ENCODE results near the gene GPR4. TPM values are rescaled to one million over a fixed set of nuclear protein-coding genes. Genes with fewer than 3 reads are reported as not detected.

Gene GPR4
- total RNA-seq, 1 experiment from 2014 or later: 0.23 TPM

GRCh38 chr19:45564131-45564780 is 37.8 kb downstream of the GPR4 start:
- no TSS peak for BruUV-seq (replicated peaks)
- intact Hi-C loops (cut with micrococcal nuclease; ENCODE audit: unreplicated experiment): no loop called here
- Histone ChIP-seq H3K4me1 (ENCODE audit: control insufficient read depth, insufficient read depth, low read length) (peaks cover 6% of the 10 kb centered on the region; the same call in 1 of the 2 replicates), H3K27me3 (ENCODE audit: control insufficient read depth, insufficient read depth, low read length) (no peaks in the 10 kb centered on the region), H3K4me3 (ENCODE audit: low read depth in 2 of 2, low read length in 2 of 2) (no peak overlapping the region), H3K27ac (ENCODE audit: low read length) (no peak overlapping the region), H3K9me3 (ENCODE audit: control insufficient read depth, insufficient read depth, low read depth, low read length) (no peaks in the 10 kb centered on the region), H3K36me3 (ENCODE audit: control insufficient read depth, insufficient read depth, low read length) (no peaks in the 10 kb centered on the region)
- TF ChIP-seq CTCF (IDR thresholded peaks at IDR 0.05) (no peak), SIN3A (IDR thresholded peaks at IDR 0.05; ENCODE audit: borderline replicate concordance, insufficient read depth, low read depth, low read length) (no peak), TCF7L2 (IDR thresholded peaks at IDR 0.05; ENCODE audit: low read depth, low read length) (no peak), REST (IDR thresholded peaks at IDR 0.05; ENCODE audit: insufficient read depth in 1 of 2, low read depth in 2 of 2, low read length in 1 of 2) (no peak), POLR2AphosphoS5 (IDR thresholded peaks at IDR 0.05; ENCODE audit: low read depth, low read length) (no peak)
- DNase-seq (ENCODE audit: low read depth, low spot score) (no peak), ATAC-seq (no peak)
- POLR2A ChIA-PET: no interaction called here
- in situ Hi-C loops (cut with HindIII; ENCODE audit: low pct_unique_long_range_greater_than_20kb, low sequenced_read_pairs): no loop called here
- CTCF ChIA-PET: no interaction called here

- in situ Hi-C loops (cut with HindIII; ENCODE audit: low pct_unique_long_range_greater_than_20kb, low sequenced_read_pairs) (no loop called here), intact Hi-C loops (cut with micrococcal nuclease; ENCODE audit: unreplicated experiment) (no loop called here)
- CTCF ChIA-PET: no interaction called here
Measured at GRCh38 chr19:45560686-45561085, 41.3 kb downstream of the GPR4 start.

More at GRCh38 chr19:45560686-45561085, 41.3 kb downstream of the GPR4 start:
- Histone ChIP-seq H3K36me3 (ENCODE audit: control insufficient read depth, insufficient read depth, low read length) (no peaks in the 10 kb centered on the region), H3K4me1 (ENCODE audit: control insufficient read depth, insufficient read depth, low read length) (no peaks in the 10 kb centered on the region), H3K27me3 (ENCODE audit: control insufficient read depth, insufficient read depth, low read length) (no peaks in the 10 kb centered on the region), H3K4me3 (ENCODE audit: low read depth in 2 of 2, low read length in 2 of 2) (no peak overlapping the region), H3K9me3 (ENCODE audit: control insufficient read depth, insufficient read depth, low read depth, low read length) (no peaks in the 10 kb centered on the region), H3K27ac (ENCODE audit: low read length) (no peak overlapping the region)
- BruUV-seq (replicated peaks): no TSS peak
- no peak for DNase-seq (ENCODE audit: low read depth, low spot score)
- no peak for ATAC-seq
- TF ChIP-seq CTCF (IDR thresholded peaks at IDR 0.05) (no peak), SIN3A (IDR thresholded peaks at IDR 0.05; ENCODE audit: borderline replicate concordance, insufficient read depth, low read depth, low read length) (no peak), REST (IDR thresholded peaks at IDR 0.05; ENCODE audit: insufficient read depth in 1 of 2, low read depth in 2 of 2, low read length in 1 of 2) (no peak), POLR2AphosphoS5 (IDR thresholded peaks at IDR 0.05; ENCODE audit: low read depth, low read length) (no peak), TCF7L2 (IDR thresholded peaks at IDR 0.05; ENCODE audit: low read depth, low read length) (no peak)
- POLR2A ChIA-PET: no interaction called here
